KMS-11 (cell line): ENCODE results near the gene GPR183.

Experiments
- H2AFZ ChIP-seq: fragments of 200-600 bp; sonication (generic); 2 replicates; pipeline ENCODE4 v1.6.1; 2016; ENCODE audit warnings: antibody characterized with exemption, mixed run types, low read depth
- H3K27ac ChIP-seq: fragments of 200-600 bp; sonication (generic); 2 replicates; pipeline ENCODE4 v1.6.1; 2016; ENCODE audit warnings: mild to moderate bottlenecking, mixed run types
- H3K27me3 ChIP-seq: fragments of 200-600 bp; sonication (generic); 2 replicates; pipeline ENCODE4 v1.6.1; 2017; ENCODE audit warnings: mild to moderate bottlenecking, low read depth, mixed run types, moderate library complexity; ENCODE audit not compliant: insufficient read depth
- H3K36me3 ChIP-seq: fragments of 200-600 bp; sonication (generic); 2 replicates; pipeline ENCODE4 v1.6.1; 2017; ENCODE audit warnings: mild to moderate bottlenecking, mixed run types; ENCODE audit not compliant: insufficient read depth
- H3K4me1 ChIP-seq: fragments of 200-600 bp; sonication (generic); 2 replicates; pipeline ENCODE4 v1.6.1; 2016; ENCODE audit warnings: mild to moderate bottlenecking, low read depth, mixed run types; ENCODE audit not compliant: poor library complexity, severe bottlenecking
- H3K4me2 ChIP-seq: fragments of 200-600 bp; sonication (generic); 2 replicates; pipeline ENCODE4 v1.7.0; 2016; ENCODE audit warnings: mild to moderate bottlenecking, mixed run types
- H3K4me3 ChIP-seq: fragments of 200-600 bp; sonication (generic); IDR thresholded peaks from 2 replicates; pipeline ENCODE4 v1.6.1; 2017; ENCODE audit warnings: low read depth, low read length, mixed read lengths; ENCODE audit not compliant: insufficient read depth
- H3K79me2 ChIP-seq: fragments of 200-600 bp; sonication (generic); 2 replicates; pipeline ENCODE4 v1.6.1; 2016; ENCODE audit warnings: low read depth, mixed run types; ENCODE audit not compliant: insufficient read depth
- H3K9ac ChIP-seq: fragments of 200-600 bp; sonication (generic); 2 replicates; pipeline ENCODE4 v1.6.1; 2016; ENCODE audit warnings: mild to moderate bottlenecking, mixed run types
- H4K20me1 ChIP-seq: fragments of 200-600 bp; sonication (generic); 2 replicates; pipeline ENCODE4 v1.6.1; 2016; ENCODE audit warnings: mild to moderate bottlenecking, mixed run types; ENCODE audit not compliant: insufficient read depth
- TF ChIP-seq, protein P1 (sequence below): fragments of 200-600 bp; sonication (generic); conservative IDR thresholded peaks from 2 replicates; pipeline ENCODE4 v1.6.1; 2017; ENCODE audit warnings: low read depth, mild to moderate bottlenecking, antibody characterized with exemption, low read length, moderate library complexity, mixed read lengths

Gene GPR183

GRCh38 chr13:99354371-99354951, 47.3 kb upstream of the GPR183 start:
- Histone ChIP-seq H3K4me2 (no peak overlapping the region), H4K20me1 (no peaks in the 10 kb centered on the region), H3K4me3 (no peak overlapping the region), H2AFZ (no peak overlapping the region), H3K9ac (no peak overlapping the region), H3K4me1 (peaks cover 41% of the 10 kb centered on the region), H3K36me3 (no peaks in the 10 kb centered on the region), H3K27ac (no peak overlapping the region), H3K27me3 (no peaks in the 10 kb centered on the region), H3K79me2 (no peaks in the 10 kb centered on the region)
- TF ChIP-seq, protein P1, sequence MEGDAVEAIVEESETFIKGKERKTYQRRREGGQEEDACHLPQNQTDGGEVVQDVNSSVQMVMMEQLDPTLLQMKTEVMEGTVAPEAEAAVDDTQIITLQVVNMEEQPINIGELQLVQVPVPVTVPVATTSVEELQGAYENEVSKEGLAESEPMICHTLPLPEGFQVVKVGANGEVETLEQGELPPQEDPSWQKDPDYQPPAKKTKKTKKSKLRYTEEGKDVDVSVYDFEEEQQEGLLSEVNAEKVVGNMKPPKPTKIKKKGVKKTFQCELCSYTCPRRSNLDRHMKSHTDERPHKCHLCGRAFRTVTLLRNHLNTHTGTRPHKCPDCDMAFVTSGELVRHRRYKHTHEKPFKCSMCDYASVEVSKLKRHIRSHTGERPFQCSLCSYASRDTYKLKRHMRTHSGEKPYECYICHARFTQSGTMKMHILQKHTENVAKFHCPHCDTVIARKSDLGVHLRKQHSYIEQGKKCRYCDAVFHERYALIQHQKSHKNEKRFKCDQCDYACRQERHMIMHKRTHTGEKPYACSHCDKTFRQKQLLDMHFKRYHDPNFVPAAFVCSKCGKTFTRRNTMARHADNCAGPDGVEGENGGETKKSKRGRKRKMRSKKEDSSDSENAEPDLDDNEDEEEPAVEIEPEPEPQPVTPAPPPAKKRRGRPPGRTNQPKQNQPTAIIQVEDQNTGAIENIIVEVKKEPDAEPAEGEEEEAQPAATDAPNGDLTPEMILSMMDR = no peak

GRCh38 chr13:99353836-99354235, 46.6 kb upstream of the GPR183 start:
- H3K27ac ChIP-seq = no peak overlapping the region
- peaks cover 41% of the 10 kb centered on the region for H3K4me1 ChIP-seq
- no peaks in the 10 kb centered on the region for H4K20me1 ChIP-seq
- no peaks in the 10 kb centered on the region for H3K79me2 ChIP-seq
- no peak overlapping the region for H3K4me3 ChIP-seq
- TF ChIP-seq, protein P1 = no peak
- H3K4me2 ChIP-seq = no peak overlapping the region
- H2AFZ ChIP-seq = no peak overlapping the region
- no peak overlapping the region for H3K9ac ChIP-seq
- no peaks in the 10 kb centered on the region for H3K27me3 ChIP-seq
- H3K36me3 ChIP-seq = no peaks in the 10 kb centered on the region

- Histone ChIP-seq H3K27me3 (no peaks in the 10 kb centered on the region), H2AFZ (no peak overlapping the region), H3K79me2 (no peaks in the 10 kb centered on the region), H4K20me1 (no peaks in the 10 kb centered on the region), H3K9ac (no peak overlapping the region), H3K4me2 (no peak overlapping the region), H3K4me1 (peaks cover 41% of the 10 kb centered on the region), H3K27ac (no peak overlapping the region), H3K36me3 (no peaks in the 10 kb centered on the region), H3K4me3 (no peak overlapping the region)
- TF ChIP-seq, protein P1 = no peak
Measured at GRCh38 chr13:99353246-99353600, 46.0 kb upstream of the GPR183 start.

DNA sequence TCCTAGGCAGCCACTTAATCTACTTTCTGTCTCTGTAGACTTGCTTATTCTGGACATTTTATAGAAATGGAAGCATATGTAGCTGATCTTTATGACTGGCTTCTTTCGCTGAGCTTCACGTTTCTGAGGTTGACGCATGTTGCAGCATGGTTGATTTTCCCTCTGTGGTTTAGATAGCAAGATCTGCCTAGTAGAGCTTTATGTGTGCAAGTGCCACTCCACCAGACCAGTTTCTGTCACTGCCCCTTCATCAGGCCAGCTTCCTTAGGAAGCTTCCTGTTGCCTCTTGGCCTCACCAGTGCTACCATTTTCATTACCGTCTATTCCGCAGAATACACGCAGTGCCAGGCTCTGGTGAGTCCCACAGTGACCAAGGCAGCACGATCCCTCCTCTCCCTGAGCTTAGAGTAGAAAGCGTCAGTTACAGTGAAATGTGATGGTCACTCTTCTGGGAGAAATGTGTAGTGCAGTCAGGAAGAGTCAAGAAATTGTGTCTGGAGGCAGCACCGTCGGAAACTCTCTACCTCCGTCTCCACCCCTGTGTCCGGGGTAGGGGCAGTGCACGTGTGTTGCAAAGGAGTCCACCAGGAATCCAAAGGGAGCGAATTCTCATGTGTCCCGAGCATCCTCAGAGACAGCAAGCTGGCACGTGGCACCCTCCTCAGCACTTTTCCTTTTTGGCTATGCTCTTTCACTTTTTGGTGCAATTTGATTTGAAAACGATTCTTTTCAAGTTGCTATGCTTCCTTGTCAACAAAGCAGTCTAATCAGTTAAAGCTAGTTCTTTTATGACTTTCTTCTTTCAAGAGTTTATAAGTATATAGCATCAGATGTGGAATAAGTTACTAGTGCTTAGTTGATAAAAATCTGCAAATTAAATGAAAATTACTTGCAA, 45.4 kb upstream of the GPR183 start:
- no peak overlapping the region for H3K9ac ChIP-seq
- TF ChIP-seq, protein P1 = no peak
- H3K36me3 ChIP-seq = no peaks in the 10 kb centered on the region
- H3K27me3 ChIP-seq = no peaks in the 10 kb centered on the region
- no peak overlapping the region for H3K4me3 ChIP-seq
- no peak overlapping the region for H3K4me2 ChIP-seq
- peaks cover 38% of the 10 kb centered on the region for H3K4me1 ChIP-seq
- H3K27ac ChIP-seq = no peak overlapping the region
- no peak overlapping the region for H2AFZ ChIP-seq
- H4K20me1 ChIP-seq = no peaks in the 10 kb centered on the region
- no peaks in the 10 kb centered on the region for H3K79me2 ChIP-seq
